Endothelial cell of hepatic sinusoid (primary cell): ENCODE data around the gene CTNNB1.

ENCODE experiments used
- in situ Hi-C: cut with HindIII; loops from 2 replicates; pipeline ENCODE4 v1.10.0; 2017; ENCODE audit warnings: low sequenced_read_pairs

Gene CTNNB1

GRCh38 chr3:41213588-41213987, 14.3 kb downstream of the CTNNB1 start:
- in situ Hi-C loops = no loop called here

- in situ Hi-C loops = no loop called here
These were observed 17.1 kb downstream of the CTNNB1 start for GRCh38 chr3:41216422-41216821.

- in situ Hi-C loops = no loop called here
These were observed 17.7 kb downstream of the CTNNB1 start for GRCh38 chr3:41216993-41217392.

GRCh38 chr3:41219424-41219823, 20.1 kb downstream of the CTNNB1 start:
- in situ Hi-C loops = no loop called here

- in situ Hi-C loops = no loop called here
These were observed 21.8 kb downstream of the CTNNB1 start for GRCh38 chr3:41220906-41221677.

GRCh38 chr3:41222012-41222411, 22.7 kb downstream of the CTNNB1 start:
- in situ Hi-C loops = no loop called here

GRCh38 chr3:41222501-41222900, 23.2 kb downstream of the CTNNB1 start:
- in situ Hi-C loops = no loop called here

- in situ Hi-C loops = no loop called here
These were observed 23.8 kb downstream of the CTNNB1 start for GRCh38 chr3:41223078-41223477.

GRCh38 chr3:41223691-41224090, 24.4 kb downstream of the CTNNB1 start:
- in situ Hi-C loops = no loop called here

- in situ Hi-C loops = no loop called here
These were observed 25.0 kb downstream of the CTNNB1 start for GRCh38 chr3:41224120-41224806.

GRCh38 chr3:41234823-41235721, 35.8 kb downstream of the CTNNB1 start:
- in situ Hi-C loops = no loop called here

GRCh38 chr3:41236228-41236627, 36.9 kb downstream of the CTNNB1 start:
- in situ Hi-C loops = no loop called here

GRCh38 chr3:41237907-41238306, 38.6 kb downstream of the CTNNB1 start:
- in situ Hi-C loops = no loop called here

- in situ Hi-C loops = no loop called here
These were observed 40.3 kb downstream of the CTNNB1 start for GRCh38 chr3:41239587-41239986.

- in situ Hi-C loops = no loop called here
These were observed 41.9 kb downstream of the CTNNB1 start for GRCh38 chr3:41241161-41241560.

GRCh38 chr3:41241800-41242571, 42.7 kb downstream of the CTNNB1 start:
- in situ Hi-C loops = no loop called here

GRCh38 chr3:41243183-41243582, 43.9 kb downstream of the CTNNB1 start:
- in situ Hi-C loops = no loop called here

GRCh38 chr3:41244620-41245336, 45.5 kb downstream of the CTNNB1 start:
- in situ Hi-C loops = no loop called here

GRCh38 chr3:41247055-41248004, 48.0 kb downstream of the CTNNB1 start:
- in situ Hi-C loops = no loop called here
